Hepatocyte (in vitro differentiated cells): ENCODE results near the gene TSPAN3. TPM values are rescaled to one million over a fixed set of nuclear protein-coding genes. Genes with fewer than 3 reads are reported as not detected.

Experiments used
- DNase-seq: peaks from one replicate; pipeline ENCODE4 v3.0.0-alpha.2; 2016; ENCODE audit warnings: low spot score
- H2AFZ ChIP-seq: fragments of 200-600 bp; sonication (generic); 2 replicates; pipeline ENCODE4 v1.6.0; 2016; ENCODE audit warnings: antibody characterized with exemption, mild to moderate bottlenecking
- H3K27ac ChIP-seq: fragments of 200-600 bp; sonication (generic); 2 replicates; pipeline ENCODE4 v1.5.1; 2016; ENCODE audit warnings: mild to moderate bottlenecking
- H3K27me3 ChIP-seq: fragments of 200-600 bp; sonication (generic); 2 replicates; pipeline ENCODE4 v1.6.1; 2016
- H3K36me3 ChIP-seq: fragments of 200-600 bp; sonication (generic); replicated peaks from 2 replicates; pipeline ENCODE4 v1.5.1; 2016; ENCODE audit warnings: low read depth; ENCODE audit not compliant: insufficient read depth
- H3K4me1 ChIP-seq: fragments of 200-600 bp; sonication (generic); 2 replicates; pipeline ENCODE4 v1.5.1; 2016; ENCODE audit warnings: mild to moderate bottlenecking, moderate library complexity; ENCODE audit not compliant: insufficient read depth
- H3K4me2 ChIP-seq: fragments of 200-600 bp; sonication (generic); 2 replicates; pipeline ENCODE4 v1.6.0; 2016
- H3K4me3 ChIP-seq: fragments of 200-600 bp; sonication (generic); 2 replicates; pipeline ENCODE4 v1.5.1; 2016; ENCODE audit warnings: mild to moderate bottlenecking
- H3K79me2 ChIP-seq: fragments of 200-600 bp; sonication (generic); 2 replicates; pipeline ENCODE4 v1.6.0; 2017; ENCODE audit warnings: mild to moderate bottlenecking
- H3K9me2 ChIP-seq: fragments of 200-600 bp; sonication (generic); replicated peaks from 2 replicates; pipeline ENCODE4 v1.6.0; 2017; ENCODE audit warnings: mild to moderate bottlenecking; ENCODE audit not compliant: insufficient read depth
- H3K9me3 ChIP-seq: fragments of 200-600 bp; sonication (generic); 2 replicates; pipeline ENCODE4 v1.5.1; 2016; ENCODE audit warnings: low read depth, mild to moderate bottlenecking
- H4K20me1 ChIP-seq: fragments of 200-600 bp; sonication (generic); 2 replicates; pipeline ENCODE4 v1.6.0; 2016; ENCODE audit warnings: mild to moderate bottlenecking; ENCODE audit not compliant: insufficient read depth, poor library complexity, severe bottlenecking
- CTCF ChIP-seq: fragments of 200-600 bp; sonication (generic); IDR thresholded peaks from 2 replicates; pipeline ENCODE4 v1.5.1; 2016; ENCODE audit warnings: antibody characterized with exemption, mild to moderate bottlenecking; ENCODE audit not compliant: poor library complexity
- EZH2 ChIP-seq: fragments of 200-600 bp; sonication (generic); IDR thresholded peaks from 2 replicates; pipeline ENCODE4 v1.6.1; 2016; ENCODE audit warnings: antibody characterized with exemption, mild to moderate bottlenecking, borderline replicate concordance
- EZH2phosphoT487 ChIP-seq: fragments of 200-600 bp; sonication (generic); IDR thresholded peaks from one replicate; pipeline ENCODE4 v1.6.1; 2018; ENCODE audit warnings: antibody characterized with exemption, mild to moderate bottlenecking, low read depth, moderate library complexity; ENCODE audit not compliant: unreplicated experiment, severe bottlenecking
- WGBS: methylation state at CpG from one replicate; pipeline ENCODE4 v1.1.6; 2016; ENCODE audit warnings: low lambda C conversion rate; ENCODE audit errors: missing lambda C conversion rate; 5-methylcytosine and 5-hydroxymethylcytosine counted together
- polyA plus RNA-seq: library from polyadenylated mRNA; unstranded; fragments of >200 nt; fragmentation: Nextera tagmentation; extraction: Ambion mirVana; gene quantifications from 2 replicates; pipeline ENCODE4 v1.2.1, GENCODE V29; 2016
- total RNA-seq: library from RNA; depleted of rRNA; stranded (reverse); fragments of >200 nt; gene quantifications from 2 replicates; pipeline ENCODE4 v1.2.3, GENCODE V29; 2014

TSPAN3 gene
- total and polyA plus RNA-seq, 2 experiments from 2014 or later = 514 to 540 TPM

- no peak for TF ChIP-seq EZH2
- peak; percentile 95 for TF ChIP-seq CTCF
- TF ChIP-seq EZH2phosphoT487 = no peak
- H3K4me2 ChIP-seq = no peak overlapping the region
- peak; percentile 80 for DNase-seq
These were observed 48.0 kb upstream of the TSPAN3 start for GRCh38 chr15:77118882-77119321.

GRCh38 chr15:77115179-77115578, 44.3 kb upstream of the TSPAN3 start:
- TF ChIP-seq CTCF = no peak
- TF ChIP-seq EZH2 = no peak
- no peak for TF ChIP-seq EZH2phosphoT487
- WGBS = 81% methylated on average over 4 of the region's 4 CpGs
- no peaks in the 10 kb centered on the region for H3K36me3 ChIP-seq
- no peak overlapping the region for H3K4me2 ChIP-seq
- DNase-seq = no peak
- no peaks in the 10 kb centered on the region for H4K20me1 ChIP-seq
- H3K27me3 ChIP-seq = no peaks in the 10 kb centered on the region
- H3K4me1 ChIP-seq = no peaks in the 10 kb centered on the region
- H3K27ac ChIP-seq = no peak overlapping the region
- H2AFZ ChIP-seq = no peak overlapping the region
- no peaks in the 10 kb centered on the region for H3K79me2 ChIP-seq
- H3K9me2 ChIP-seq = no peaks in the 10 kb centered on the region
- no peaks in the 10 kb centered on the region for H3K9me3 ChIP-seq
- H3K4me3 ChIP-seq = no peak overlapping the region

More at GRCh38 chr15:77118882-77119321, 48.0 kb upstream of the TSPAN3 start:
- Histone ChIP-seq H3K27ac (no peak overlapping the region), H3K9me3 (no peaks in the 10 kb centered on the region), H3K79me2 (no peaks in the 10 kb centered on the region), H2AFZ (no peak overlapping the region), H3K4me3 (no peak overlapping the region), H3K36me3 (no peaks in the 10 kb centered on the region), H3K9me2 (no peaks in the 10 kb centered on the region), H3K4me1 (no peaks in the 10 kb centered on the region), H4K20me1 (no peaks in the 10 kb centered on the region), H3K27me3 (no peaks in the 10 kb centered on the region)
- WGBS = 72% methylated on average over 3 of the region's 3 CpGs

- peak overlapping the region; percentile 37 for H3K27ac ChIP-seq
- DNase-seq = no peak
- H3K36me3 ChIP-seq = no peaks in the 10 kb centered on the region
These were observed 42.1 kb upstream of the TSPAN3 start for GRCh38 chr15:77112838-77113504.

More at GRCh38 chr15:77112838-77113504, 42.1 kb upstream of the TSPAN3 start:
- WGBS = 93% methylated on average over 2 of the region's 2 CpGs
- Histone ChIP-seq H3K4me3 (no peak overlapping the region), H3K9me3 (no peaks in the 10 kb centered on the region), H3K79me2 (no peaks in the 10 kb centered on the region), H4K20me1 (no peaks in the 10 kb centered on the region), H3K4me1 (no peaks in the 10 kb centered on the region), H3K9me2 (no peaks in the 10 kb centered on the region), H2AFZ (no peak overlapping the region), H3K27me3 (no peaks in the 10 kb centered on the region), H3K4me2 (no peak overlapping the region)
- no peak for TF ChIP-seq CTCF
- TF ChIP-seq EZH2 = no peak
- TF ChIP-seq EZH2phosphoT487 = no peak
